A549 treated with CpdA at 1 μM for 4 hours (cell line): ENCODE measurements around the gene PON2. TPM values are rescaled to one million over a fixed set of nuclear protein-coding genes. Genes with fewer than 3 reads are reported as not detected.

Experiments
- total RNA-seq: library from RNA; stranded (reverse); fragments of 200-300 nt; extraction: Qiagen RNA extraction; gene quantifications from 5 replicates; pipeline ENCODE4 v1.2.3, GENCODE V29; 2022; ENCODE audit warnings: low read depth

The PON2 gene
- 267 to 304 TPM (median 282 TPM) in 5 replicates for total RNA-seq

GRCh38 chr7:95434557-95435421, at the start of gene PON2:
Gene PON2, minus strand, starts transcription at chr7:95435028. Its CDS starts 77 bp downstream, at chr7:95434951.

GRCh38 chr7:95396136-95397032, 38.4 kb downstream of the PON2 start, which contains the start of gene PON3:
Gene PON3, minus strand, starts transcription at chr7:95396375. Its CDS starts 25 bp downstream, at chr7:95396350.

Other genes with a start within 250 kb of the PON2 start
- gene PON1, start 110.5 kb downstream of the PON2 start, total RNA-seq = 0.14 to 0.59 TPM (median 0.45 TPM) in 5 replicates
- 28.2 to 39.2 TPM (median 35.7 TPM) in 5 replicates for gene PON3, start 38.7 kb downstream of the PON2 start, total RNA-seq
- gene ASB4, start 50.9 kb upstream of the PON2 start, total RNA-seq = 0.10 to 0.44 TPM (median 0.23 TPM) in 5 replicates
- 3.8 to 6.7 TPM (median 4.9 TPM) in 5 replicates for gene PDK4, start 161.5 kb upstream of the PON2 start, total RNA-seq